Chondrocyte (in vitro differentiated cells): ENCODE data around the gene GRAMD4. TPM values are rescaled to one million over a fixed set of nuclear protein-coding genes. Genes with fewer than 3 reads are reported as not detected.

Experiments used
- DNase-seq: peaks from one replicate; pipeline ENCODE4 v3.0.0; 2021; ENCODE audit warnings: mixed read lengths, low spot score
- H3K27ac Mint-ChIP-seq: one replicate; pipeline ENCODE4 v1.8.0; 2021; ENCODE audit warnings: mild to moderate bottlenecking, moderate library complexity, mixed read lengths; ENCODE audit not compliant: unreplicated experiment
- H3K27me3 Mint-ChIP-seq: 2 replicates; pipeline ENCODE4 v1.8.0; 2021; ENCODE audit warnings: low read depth, mixed read lengths
- H3K36me3 Mint-ChIP-seq: 2 replicates; pipeline ENCODE4 v1.8.0; 2021; ENCODE audit warnings: low read depth, mixed read lengths
- H3K4me1 Mint-ChIP-seq: 2 replicates; pipeline ENCODE4 v1.8.0; 2021; ENCODE audit warnings: low read depth, mild to moderate bottlenecking, mixed read lengths
- H3K4me3 Mint-ChIP-seq: one replicate; pipeline ENCODE4 v1.8.0; 2021; ENCODE audit warnings: mild to moderate bottlenecking, moderate library complexity, mixed read lengths; ENCODE audit not compliant: unreplicated experiment
- H3K9me3 Mint-ChIP-seq: 2 replicates; pipeline ENCODE4 v1.8.0; 2021; ENCODE audit warnings: low read depth, mixed read lengths
- CTCF ChIP-seq: fragments of 200-600 bp; sonication (generic); IDR thresholded peaks from 2 replicates; pipeline ENCODE4 v1.5.0; 2021; ENCODE audit warnings: antibody characterized with exemption, mild to moderate bottlenecking, moderate library complexity
- total RNA-seq: library from RNA; stranded (reverse); gene quantifications from 3 replicates; pipeline ENCODE4 v1.2.1, GENCODE V29; 2021

GRAMD4 gene
- total RNA-seq, 1 donor from 2014 or later: 31.7 TPM

GRCh38 chr22:46655861-46656608 lies 35.8 kb downstream of the GRAMD4 start:
- Mint-ChIP-seq H3K9me3 (no peaks in the 10 kb centered on the region), H3K4me3 (no peak overlapping the region), H3K27ac (no peak overlapping the region), H3K4me1 (peaks cover 14% of the 10 kb centered on the region), H3K27me3 (no peaks in the 10 kb centered on the region), H3K36me3 (peaks cover 2% of the 10 kb centered on the region)
- TF ChIP-seq CTCF: no peak
- DNase-seq: no peak

- H3K9me3 Mint-ChIP-seq: no peaks in the 10 kb centered on the region
Observed at GRCh38 chr22:46656856-46657654, 36.9 kb downstream of the GRAMD4 start.

GRCh38 chr22:46657655-46657953 lies 37.4 kb downstream of the GRAMD4 start:
- TF ChIP-seq CTCF: no peak
- Mint-ChIP-seq H3K27ac (no peak overlapping the region), H3K4me1 (peaks cover 5% of the 10 kb centered on the region), H3K27me3 (no peaks in the 10 kb centered on the region), H3K36me3 (peaks cover 2% of the 10 kb centered on the region), H3K4me3 (no peak overlapping the region), H3K9me3 (no peaks in the 10 kb centered on the region)
- no peak for DNase-seq

More at GRCh38 chr22:46656856-46657654, 36.9 kb downstream of the GRAMD4 start:
- no peaks in the 10 kb centered on the region for H3K27me3 Mint-ChIP-seq
- DNase-seq: no peak
- peaks cover 9% of the 10 kb centered on the region for H3K4me1 Mint-ChIP-seq
- TF ChIP-seq CTCF: no peak
- no peak overlapping the region for H3K4me3 Mint-ChIP-seq
- peaks cover 2% of the 10 kb centered on the region for H3K36me3 Mint-ChIP-seq
- H3K27ac Mint-ChIP-seq: no peak overlapping the region

GRCh38 chr22:46657996-46658947 lies 38.1 kb downstream of the GRAMD4 start:
- no peak overlapping the region for H3K27ac Mint-ChIP-seq
- DNase-seq: no peak
- no peaks in the 10 kb centered on the region for H3K9me3 Mint-ChIP-seq
- H3K4me3 Mint-ChIP-seq: no peak overlapping the region
- no peaks in the 10 kb centered on the region for H3K4me1 Mint-ChIP-seq
- no peaks in the 10 kb centered on the region for H3K27me3 Mint-ChIP-seq
- no peak for TF ChIP-seq CTCF
- H3K36me3 Mint-ChIP-seq: peaks cover 2% of the 10 kb centered on the region
